Pancreas (tissue), 10 donors: ENCODE data around the gene PTPRF. TPM values are rescaled to one million over a fixed set of nuclear protein-coding genes. Genes with fewer than 3 reads are reported as not detected.

Experiments
- ATAC-seq, 4 donors: fragments of 200-7000 bp; cut with Tn5 transposase; one replicate each; pipeline versions ENCODE4 v1.8.0 to v1.9.1; 2020; ENCODE audit warnings: mild to moderate bottlenecking in 4 of 4, moderate library complexity in 4 of 4
- DNase-seq, 6 donors: peaks; one replicate each; pipeline ENCODE4 v3.0.0-alpha.2; 2020
- FAIRE-seq: peaks from 2 replicates; lab custom pipeline; 2012; peaks lifted over from hg19 to GRCh38; lab: Jason Lieb, UNC
- H3K27ac ChIP-seq, 4 donors: fragments of 200-600 bp; sonication (generic); 1 replicate in 3 of 4; 2 replicates in 1 of 4; pipeline versions ENCODE4 v1.5.0 to v1.8.0; 2020
- H3K27me3 ChIP-seq, 4 donors: fragments of 200-600 bp; one replicate each; pipeline ENCODE4 v1.8.0; 2021
- H3K36me3 ChIP-seq, 3 donors: fragments of 200-600 bp; sonication (generic) in 1 of 3; one replicate each; pipeline versions ENCODE4 v1.5.0 to v1.8.0; 2020 to 2021
- H3K4me1 ChIP-seq, 3 donors: fragments of 200-600 bp; one replicate each; pipeline ENCODE4 v1.8.0; 2021
- H3K4me3 ChIP-seq, 4 donors: fragments of 200-600 bp; sonication (generic) in 2 of 4; one replicate each; pipeline versions ENCODE4 v1.5.0 to v1.8.0; 2020 to 2021
- H3K9me3 ChIP-seq, 4 donors: fragments of 200-600 bp; one replicate each; pipeline ENCODE4 v1.8.0; 2021
- WGBS, 2 donors: extraction: QIAGEN DNeasy Blood & Tissue Kit; methylation state at CpG; one replicate each; pipeline ENCODE4 v1.1.7; 2013; 5-methylcytosine and 5-hydroxymethylcytosine counted together
- intact Hi-C, 3 donors: fragments of 100-400 bp; cut with DNase I; formaldehyde crosslinking; loops; one replicate each; pipeline versions ENCODE4 v1.11.1 to v1.14.2; 2022
- polyA plus RNA-seq, 2 donors: library from polyadenylated mRNA; stranded (reverse); fragments of 200-250 nt; gene quantifications; one replicate each; pipeline ENCODE4 v1.2.3, GENCODE V29; 2013
- total RNA-seq, 6 donors: library from RNA; stranded (reverse); fragmentation: NEBNext Ultra II Directional in 4 of 6; extraction: Animal tissue kit (Norgen Biotek cat#: 25700) in 4 of 6; gene quantifications; one replicate each; pipeline versions ENCODE4 v1.2.1 to v1.2.4, GENCODE V29; 2021 to 2023
- TF ChIP-seq, protein P1 (sequence below), 4 donors: fragments of 200-600 bp; sonication (generic) in 3 of 4; IDR thresholded peaks; one replicate each; pipeline versions ENCODE4 v1.5.0 to v1.8.0; 2021; ENCODE audit warnings: antibody characterized with exemption in 4 of 4
- donor health status: healthy with polysubstance abuse.
- donor health status: DM: no; HTN: no; CAD: no; lungs with moderate emphysema.
- donor health status: DM: no; HTN: no; CAD: no.
- donor health status: control.
- donor health status: control.
- donor health status: Bipolar disorder and iron deficiency.
- donor health status: DM: yes; HTN: yes; CAD: no.
- donor health status: DM: no; HTN: no; CAD: no.
- donor health status: DM: no; HTN: no; CAD: no.
- donor health status: DM: yes; HTN: yes; CAD: no.

The PTPRF gene
- total and polyA plus RNA-seq, 8 donors: 42.9 to 210 (median 129) TPM

DNA sequence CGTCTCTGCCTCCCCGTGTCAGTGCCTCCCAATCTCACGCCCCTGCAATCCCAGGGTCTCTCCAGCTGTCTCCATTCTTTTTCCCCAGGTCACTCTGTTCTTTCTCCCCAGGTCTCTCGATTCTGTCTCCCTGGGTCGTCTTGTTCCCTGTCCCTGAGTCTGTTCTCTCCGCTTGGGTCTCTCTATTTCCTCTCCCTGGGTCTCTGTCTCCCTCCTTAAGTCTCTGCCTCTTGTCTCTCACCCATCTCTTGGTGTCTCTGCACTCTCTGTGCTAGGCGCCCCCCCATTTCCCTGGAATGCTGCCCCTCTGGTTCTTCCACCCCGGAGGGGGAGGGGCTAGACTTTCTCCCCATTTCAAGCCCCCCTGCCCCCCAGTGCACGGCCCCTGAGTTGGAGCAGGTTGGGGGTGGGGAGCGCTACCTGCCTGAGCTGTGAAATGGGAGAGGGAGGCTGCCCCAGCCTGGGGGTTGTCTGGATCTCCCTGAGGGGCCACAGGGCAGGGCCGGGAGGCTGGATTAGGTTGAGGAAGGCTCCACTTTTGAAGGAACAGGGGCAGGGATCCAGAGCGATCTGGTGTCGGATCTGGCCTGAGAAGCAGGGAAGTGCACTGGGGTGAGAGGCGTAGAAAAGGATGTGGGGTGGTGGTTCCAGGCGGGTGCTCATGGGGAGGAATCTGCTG lies 1.4 kb downstream of the PTPRF start:
- DNase-seq (peak in 2 of 6 donors; percentile 29 to 62), FAIRE-seq (no peak), ATAC-seq (peak in 2 of 4 donors; percentile 3)
- no peaks in the 10 kb centered on the region for H3K27me3 ChIP-seq
- H3K9me3 ChIP-seq: no peaks in the 10 kb centered on the region
- H3K27ac ChIP-seq: peak overlapping the region; percentile 39 to 86 (median 75)
- WGBS, 2 donors: 11 to 13% methylated on average over 15 of the region's 15 CpGs
- TF ChIP-seq, protein P1, sequence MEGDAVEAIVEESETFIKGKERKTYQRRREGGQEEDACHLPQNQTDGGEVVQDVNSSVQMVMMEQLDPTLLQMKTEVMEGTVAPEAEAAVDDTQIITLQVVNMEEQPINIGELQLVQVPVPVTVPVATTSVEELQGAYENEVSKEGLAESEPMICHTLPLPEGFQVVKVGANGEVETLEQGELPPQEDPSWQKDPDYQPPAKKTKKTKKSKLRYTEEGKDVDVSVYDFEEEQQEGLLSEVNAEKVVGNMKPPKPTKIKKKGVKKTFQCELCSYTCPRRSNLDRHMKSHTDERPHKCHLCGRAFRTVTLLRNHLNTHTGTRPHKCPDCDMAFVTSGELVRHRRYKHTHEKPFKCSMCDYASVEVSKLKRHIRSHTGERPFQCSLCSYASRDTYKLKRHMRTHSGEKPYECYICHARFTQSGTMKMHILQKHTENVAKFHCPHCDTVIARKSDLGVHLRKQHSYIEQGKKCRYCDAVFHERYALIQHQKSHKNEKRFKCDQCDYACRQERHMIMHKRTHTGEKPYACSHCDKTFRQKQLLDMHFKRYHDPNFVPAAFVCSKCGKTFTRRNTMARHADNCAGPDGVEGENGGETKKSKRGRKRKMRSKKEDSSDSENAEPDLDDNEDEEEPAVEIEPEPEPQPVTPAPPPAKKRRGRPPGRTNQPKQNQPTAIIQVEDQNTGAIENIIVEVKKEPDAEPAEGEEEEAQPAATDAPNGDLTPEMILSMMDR (IDR thresholded peaks at IDR 0.05): no peak
- intact Hi-C loops: no loop called here
- H3K4me1 ChIP-seq: peaks cover 15 to 38% (median 22%) of the 10 kb centered on the region in 3 donors
- H3K36me3 ChIP-seq: no peaks in the 10 kb centered on the region
- peak overlapping the region; percentile 55 to 75 (median 71) for H3K4me3 ChIP-seq

DNA sequence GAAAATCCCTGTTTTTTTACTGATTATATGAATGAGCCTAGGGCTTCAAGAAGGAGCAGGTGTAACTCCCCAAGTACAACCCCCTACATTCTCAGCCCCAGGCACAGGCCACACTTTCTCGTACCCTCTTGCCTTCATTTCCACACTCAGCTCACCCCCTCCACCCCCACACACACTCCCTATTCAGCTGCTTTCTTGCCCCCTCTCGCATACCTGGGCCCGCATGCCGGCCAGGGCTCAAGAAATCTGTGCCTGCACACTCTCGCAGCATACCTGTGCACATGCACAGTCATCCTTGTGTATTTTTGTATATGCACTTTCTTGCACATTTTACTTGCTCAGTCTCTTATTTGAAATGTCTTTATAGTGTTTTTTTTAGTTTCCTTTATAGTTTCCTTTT lies 2.0 kb downstream of the PTPRF start:
- H3K4me3 ChIP-seq: peak overlapping the region in 2 of 4 donors; percentile 75
- H3K4me1 ChIP-seq: peaks cover 20 to 41% (median 27%) of the 10 kb centered on the region in 3 donors
- TF ChIP-seq, protein P1 (IDR thresholded peaks at IDR 0.05): no peak
- ATAC-seq (no peak), DNase-seq (peak in 1 of 6 donors; percentile 16), FAIRE-seq (no peak)
- no peaks in the 10 kb centered on the region for H3K36me3 ChIP-seq
- H3K27ac ChIP-seq: peak overlapping the region in 3 of 4 donors; percentile 70 to 86 (median 80)
- no peaks in the 10 kb centered on the region for H3K9me3 ChIP-seq
- no peaks in the 10 kb centered on the region for H3K27me3 ChIP-seq
- WGBS, 2 donors: 25 to 33% methylated on average over 5 of the region's 5 CpGs
- intact Hi-C loops: no loop called here

DNA sequence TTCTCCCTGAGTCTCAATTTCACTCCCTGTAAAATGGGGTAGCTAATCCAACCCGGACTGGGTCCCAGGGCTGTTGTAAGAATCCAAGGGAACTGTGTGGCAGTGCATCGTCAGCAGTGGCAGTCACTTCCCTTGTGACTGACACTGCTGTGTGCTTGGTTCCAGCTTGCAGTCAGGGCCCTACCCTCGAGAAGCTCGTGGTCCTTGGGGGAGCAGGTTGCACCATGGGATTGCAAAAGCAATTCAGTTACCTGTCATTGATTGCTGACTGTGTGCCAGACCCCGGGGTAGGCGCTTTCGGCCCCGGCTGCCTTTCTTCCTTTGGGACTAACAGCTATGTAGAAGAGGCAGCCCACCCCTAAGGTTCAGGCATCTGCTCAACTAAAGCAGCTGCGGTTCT lies 2.9 kb downstream of the PTPRF start:
- ATAC-seq (no peak), FAIRE-seq (no peak), DNase-seq (peak in 1 of 6 donors; percentile 32)
- intact Hi-C loops: no loop called here
- Histone ChIP-seq H3K4me3 (no peak overlapping the region), H3K4me1 (peaks cover 26 to 48% (median 35%) of the 10 kb centered on the region in 3 donors), H3K36me3 (no peaks in the 10 kb centered on the region), H3K27me3 (no peaks in the 10 kb centered on the region), H3K27ac (peak overlapping the region in 3 of 4 donors; percentile 16 to 86 (median 29)), H3K9me3 (no peaks in the 10 kb centered on the region)
- TF ChIP-seq, protein P1 (IDR thresholded peaks at IDR 0.05): no peak
- WGBS, 2 donors: 21 to 33% methylated on average over 9 of the region's 9 CpGs

DNA sequence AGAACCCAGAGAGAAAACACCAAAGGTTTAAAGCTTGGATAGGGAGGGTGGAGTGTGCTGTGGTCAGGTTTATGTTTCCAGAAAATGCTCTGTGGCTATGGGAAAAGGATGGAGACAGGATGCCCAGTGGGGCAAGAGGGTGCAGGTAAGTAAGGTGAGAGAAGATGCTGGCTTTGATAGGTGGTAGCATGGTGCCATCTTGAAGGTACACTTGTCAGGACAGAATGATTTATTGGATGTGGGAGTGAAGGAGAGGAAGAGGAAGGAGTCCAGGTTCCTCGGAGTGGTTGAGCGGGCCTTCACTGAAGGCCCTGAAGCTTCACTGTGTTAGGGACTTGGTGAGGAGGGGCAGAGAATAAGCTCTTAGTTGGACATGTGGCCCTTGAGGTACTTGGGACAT lies 3.6 kb downstream of the PTPRF start:
- no peaks in the 10 kb centered on the region for H3K9me3 ChIP-seq
- intact Hi-C loops: no loop called here
- H3K4me1 ChIP-seq: peaks cover 26 to 48% (median 35%) of the 10 kb centered on the region in 3 donors
- 82 to 94% methylated on average over 2 of the region's 2 CpGs for WGBS, 2 donors
- H3K36me3 ChIP-seq: no peaks in the 10 kb centered on the region
- TF ChIP-seq, protein P1 (IDR thresholded peaks at IDR 0.05): no peak
- ATAC-seq: no peak
- FAIRE-seq: no peak
- no peak for DNase-seq
- peak overlapping the region in 1 of 4 donors; percentile 86 for H3K27ac ChIP-seq
- no peak overlapping the region for H3K4me3 ChIP-seq
- H3K27me3 ChIP-seq: no peaks in the 10 kb centered on the region
